HepG2 (cell line): ENCODE measurements around the gene RUVBL1. TPM values are rescaled to one million over a fixed set of nuclear protein-coding genes. Genes with fewer than 3 reads are reported as not detected.

Experiments
- ATAC-seq: fragments of 200-7000 bp; cut with Tn5 transposase; 3 replicates; pipeline ENCODE4 v1.9.1; 2020; ENCODE audit warnings: mild to moderate bottlenecking, moderate library complexity
- BruUV-seq: library from RNA; stranded (reverse); fragments of 400-500 nt; replicated peaks from 2 replicates; lab custom pipeline; 2021; lab: Mats Ljungman, UMichigan
- CTCF ChIA-PET: fragments of 300-600 bp; formaldehyde crosslinking; extraction: SDS; loops from one replicate; lab custom pipeline; 2021; ENCODE audit warnings: low total read pairs, inconsistent platforms, low intra/inter-chr PET ratio; lab: Yijun Ruan, JAX
- POLR2A ChIA-PET: fragments of 350-600 bp; sonication (Branson Sonifier 250); formaldehyde crosslinking; loops from one replicate; lab custom pipeline; 2020; ENCODE audit warnings: antibody characterized with exemption, inconsistent platforms; lab: Yijun Ruan, JAX
- DNase-seq: peaks from one replicate; pipeline ENCODE4 v3.0.0-alpha.2; 2015; ENCODE audit warnings: low spot score
- FAIRE-seq: peaks from 3 replicates; lab custom pipeline; 2011; peaks lifted over from hg19 to GRCh38; lab: Jason Lieb, UNC
- H2AFZ ChIP-seq: one replicate; pipeline ENCODE4 v1.6.1; 2011; ENCODE audit warnings: low read length, inconsistent platforms
- H3K27ac ChIP-seq: fragments of 300-600 bp; 3 replicates; pipeline ENCODE4 v1.8.0; 2011; ENCODE audit warnings: mixed run types, mild to moderate bottlenecking, mixed read lengths, low read length, inconsistent platforms; ENCODE audit not compliant: insufficient read depth; ENCODE audit errors: extremely low read length
- H3K27me3 ChIP-seq, 2 experiments: fragments of 200-600 bp in 1 of 2; 2 replicates in 1 of 2; 3 replicates in 1 of 2; pipeline versions ENCODE4 v1.6.0 to v1.8.0; 2011; ENCODE audit warnings: low read length in 2 of 2, mild to moderate bottlenecking in 2 of 2, moderate library complexity in 2 of 2, inconsistent platforms in 1 of 2; ENCODE audit not compliant: insufficient read depth in 2 of 2, control insufficient read depth in 1 of 2
- H3K36me3 ChIP-seq, 2 experiments: fragments of 200-600 bp in 1 of 2; replicated peaks in 1 of 2; 2 replicates in 1 of 2; 3 replicates in 1 of 2; pipeline versions ENCODE4 v1.5.1 to v1.8.0; 2011; ENCODE audit warnings: low read length in 2 of 2, inconsistent platforms in 1 of 2; ENCODE audit not compliant: insufficient read depth in 2 of 2, control insufficient read depth in 1 of 2
- H3K4me1 ChIP-seq: 2 replicates; pipeline ENCODE4 v1.5.1; 2012; ENCODE audit warnings: low read length, inconsistent platforms; ENCODE audit not compliant: insufficient read depth
- H3K4me2 ChIP-seq: 2 replicates; pipeline ENCODE4 v1.6.0; 2011; ENCODE audit warnings: low read depth, low read length, inconsistent platforms
- H3K4me3 ChIP-seq, 3 experiments: fragments of 200-600 bp in 1 of 3; sonication (generic), shearing (Covaris generic) in 1 of 3; replicated peaks in 1 of 3; 2 replicates each; pipeline ENCODE4 v1.5.1; 2011 to 2016; ENCODE audit warnings: low read length in 3 of 3, inconsistent platforms in 2 of 3, low read depth in 2 of 3, mild to moderate bottlenecking in 2 of 3, control low read depth in 1 of 3, mixed read lengths in 1 of 3; ENCODE audit not compliant: insufficient read depth in 1 of 3
- H3K79me2 ChIP-seq: one replicate; pipeline ENCODE4 v1.6.1; 2011; ENCODE audit warnings: low read length, inconsistent platforms; ENCODE audit not compliant: insufficient read depth
- H3K9ac ChIP-seq: 2 replicates; pipeline ENCODE4 v1.6.0; 2011; ENCODE audit warnings: mild to moderate bottlenecking, low read depth, low read length, inconsistent platforms; ENCODE audit not compliant: insufficient read depth
- H3K9me3 ChIP-seq: 2 replicates; pipeline ENCODE4 v1.5.1; 2012; ENCODE audit warnings: mild to moderate bottlenecking, low read length
- H4K20me1 ChIP-seq: 2 replicates; pipeline ENCODE4 v1.6.0; 2011; ENCODE audit warnings: inconsistent platforms, mild to moderate bottlenecking, low read length, moderate library complexity; ENCODE audit not compliant: insufficient read depth
- RBFOX2 ChIP-seq: fragments of 200-400 bp; formaldehyde crosslinking; IDR thresholded peaks from 2 replicates; pipeline ENCODE4 v1.6.1; 2017; ENCODE audit warnings: low read depth, mild to moderate bottlenecking, low read length
- SRSF1 ChIP-seq: fragments of 200-400 bp; formaldehyde crosslinking; optimal IDR thresholded peaks from 2 replicates; pipeline ENCODE3; 2017; ENCODE audit warnings: mild to moderate bottlenecking, low read depth, low read length, moderate library complexity
- ZMYM4 ChIP-seq: sonication (generic); formaldehyde crosslinking; IDR thresholded peaks from 2 replicates; pipeline ENCODE4 v1.8.1; 2023; ENCODE audit warnings: mild to moderate bottlenecking, missing genetic modification reagents
- WGBS: methylation state at CpG from one replicate; pipeline ENCODE4 v1.1.6; 2017; ENCODE audit warnings: low lambda C conversion rate; 5-methylcytosine and 5-hydroxymethylcytosine counted together
- in situ Hi-C: cut with HindIII; loops from 2 replicates; pipeline ENCODE4 v1.10.0; 2017; ENCODE audit warnings: low pct_unique_long_range_greater_than_20kb; ENCODE audit not compliant: extremely low pct_ligation_motif_present
- intact Hi-C: fragments of 100-400 bp; cut with micrococcal nuclease; formaldehyde crosslinking; loops from one replicate; pipeline ENCODE4 v1.10.0; 2022; ENCODE audit not compliant: unreplicated experiment
- polyA plus RNA-seq, 8 experiments: library from polyadenylated mRNA; depleted of rRNA in 3 of 8; stranded (reverse) in 7 of 8; unstranded in 1 of 8; fragments of >200 nt; fragmentation: Illumina TruSeq in 4 of 8; extraction: Trizol in 4 of 8; gene quantifications; 2 replicates each; pipeline versions ENCODE4 v1.2.1 to v1.2.3, GENCODE V29; 2011 to 2016; ENCODE audit warnings: low read depth in 4 of 8, missing spikeins in 1 of 8, mixed read lengths in 1 of 8; ENCODE audit not compliant: insufficient read depth in 1 of 8
- total RNA-seq, 5 experiments: library from RNA; depleted of rRNA; stranded (reverse); fragments of >200 nt; fragmentation: Illumina TruSeq; extraction: Trizol; gene quantifications; 2 replicates each; pipeline ENCODE4 v1.2.3, GENCODE V29; 2016; ENCODE audit warnings: low read depth in 1 of 5
- TF ChIP-seq, protein P1 (sequence below): IDR thresholded peaks from 2 replicates; pipeline ENCODE4 v1.6.1; 2016; ENCODE audit warnings: control low read depth
- TF ChIP-seq, protein P2 (sequence below): sonication (generic); formaldehyde crosslinking; IDR thresholded peaks from 2 replicates; pipeline ENCODE4 v1.4.0; 2020; ENCODE audit warnings: missing genetic modification reagents
- TF ChIP-seq, protein P3 (sequence below): sonication (generic); formaldehyde crosslinking; IDR thresholded peaks from 2 replicates; pipeline ENCODE4 v1.4.0; 2020; ENCODE audit warnings: mild to moderate bottlenecking, missing genetic modification reagents

Gene RUVBL1
- total and polyA plus RNA-seq, 2 of the 13 experiments (the other 11 are each of a cell fraction or from before 2014, with no cell fraction given): 32.7 to 86.3 TPM

DNA sequence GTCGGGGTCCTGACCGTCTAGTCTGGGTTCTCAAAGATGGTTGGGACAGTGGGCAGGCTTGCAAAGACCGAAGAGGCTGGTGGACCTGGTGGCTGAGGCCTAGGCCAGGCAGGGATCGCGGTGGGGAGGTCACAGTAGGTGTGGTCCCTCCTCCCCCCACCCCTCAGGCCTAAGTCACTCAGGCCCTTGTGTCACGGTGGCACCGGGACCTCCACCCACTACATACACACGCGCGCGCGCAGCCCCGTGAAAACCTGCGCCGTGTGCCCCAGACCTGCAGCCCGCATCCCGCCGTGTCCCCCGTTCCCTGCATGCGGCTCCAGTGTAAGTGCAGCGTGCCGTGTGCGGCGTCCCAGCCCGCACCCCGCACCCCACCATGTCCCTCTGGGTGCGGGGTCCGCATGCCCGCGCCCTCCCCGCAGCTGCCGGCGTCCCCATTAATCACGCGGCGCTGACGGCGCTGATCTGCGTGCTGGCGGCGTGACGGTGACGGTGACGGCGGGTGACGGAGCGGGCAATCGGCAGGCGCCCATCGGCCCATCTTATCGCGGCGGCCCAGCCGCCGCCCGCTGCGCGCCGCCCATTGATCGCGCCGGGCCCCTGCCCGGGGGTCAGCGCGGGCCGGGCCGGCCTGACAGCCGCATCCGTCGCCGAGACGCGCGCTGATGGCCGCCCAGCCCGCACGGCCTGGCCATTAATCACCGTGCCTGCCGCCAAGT is 47.0 kb downstream of the RUVBL1 start:
- peaks cover 13 to 51% of the 10 kb centered on the region in 2 experiments for H3K36me3 ChIP-seq
- intact Hi-C loops: no loop called here
- DNase-seq: no peak
- H3K79me2 ChIP-seq: no peaks in the 10 kb centered on the region
- peaks cover 10% of the 10 kb centered on the region; the same call in 1 of the 2 replicates for H3K4me1 ChIP-seq
- no peak for FAIRE-seq
- H4K20me1 ChIP-seq: peaks cover 10% of the 10 kb centered on the region; the same call in 1 of the 2 replicates
- H3K27ac ChIP-seq: no peak overlapping the region
- H2AFZ ChIP-seq: no peak overlapping the region
- no TSS peak for BruUV-seq
- no peaks in the 10 kb centered on the region for H3K9me3 ChIP-seq
- H3K4me2 ChIP-seq: no peak overlapping the region
- in situ Hi-C loops: no loop called here
- TF ChIP-seq RBFOX2 (0 out of 2 replicates have a peak, but pooled peaks have one; percentile 10), ZMYM4 (CRISPR knock-in tag) (no peak)
- peak; percentile 6; the same call in 2 of the 3 replicates for ATAC-seq
- H3K27me3 ChIP-seq: no peaks in the 10 kb centered on the region
- over 99% methylated on average over 58 of the region's 79 CpGs for WGBS
- H3K9ac ChIP-seq: no peak overlapping the region
- CTCF ChIA-PET: no interaction called here
- H3K4me3 ChIP-seq: no peak overlapping the region
- POLR2A ChIA-PET: no interaction called here

DNA sequence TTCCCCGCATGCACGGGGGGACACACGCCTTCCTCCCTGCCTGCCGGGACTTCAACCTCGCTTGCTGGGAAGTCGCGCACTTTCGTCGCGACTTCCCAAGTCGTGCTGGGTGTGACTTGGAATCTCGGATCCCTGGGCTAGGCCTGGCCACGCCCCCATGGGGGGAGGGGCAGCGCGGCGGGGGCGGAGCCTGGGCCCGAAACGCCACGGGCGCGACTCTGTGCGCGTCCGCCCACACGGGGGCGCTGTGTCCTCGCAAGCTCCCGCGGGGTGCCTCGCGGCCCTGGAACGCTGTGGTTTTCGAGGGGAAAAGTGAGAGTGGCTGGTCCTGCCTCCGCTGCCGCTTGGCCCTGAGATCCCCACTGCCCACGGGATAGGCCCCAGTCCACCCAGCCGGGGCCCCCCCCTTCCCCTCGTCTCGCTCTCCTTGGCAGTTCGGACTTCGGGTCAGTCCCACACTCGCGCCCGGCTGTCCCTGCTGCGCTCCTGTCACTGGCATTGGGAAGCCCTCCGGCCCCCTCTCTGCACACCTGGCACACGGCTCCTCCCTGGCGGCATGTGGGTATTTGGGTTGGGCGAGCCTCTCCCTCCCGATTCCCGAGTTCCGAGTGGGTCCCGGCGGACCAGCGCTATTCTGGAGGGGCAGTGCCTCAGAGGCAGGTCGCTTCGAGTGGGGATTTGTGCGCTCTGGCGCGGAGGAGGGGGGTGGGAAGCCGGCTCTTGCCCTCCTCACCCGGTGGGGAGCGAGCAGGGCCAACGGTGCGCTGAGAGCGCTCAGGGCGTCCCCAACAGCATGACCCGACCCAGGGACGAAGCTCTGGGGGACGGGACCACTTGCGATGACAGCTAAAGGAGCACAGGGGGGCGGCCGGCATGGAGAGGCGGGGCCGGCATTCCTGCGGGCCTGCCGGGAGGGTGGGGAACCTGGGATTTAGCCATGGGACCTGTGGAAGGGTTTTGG is 47.8 kb downstream of the RUVBL1 start:
- CTCF ChIA-PET: no interaction called here
- no peak overlapping the region for H3K4me3 ChIP-seq
- TF ChIP-seq, protein P1, sequence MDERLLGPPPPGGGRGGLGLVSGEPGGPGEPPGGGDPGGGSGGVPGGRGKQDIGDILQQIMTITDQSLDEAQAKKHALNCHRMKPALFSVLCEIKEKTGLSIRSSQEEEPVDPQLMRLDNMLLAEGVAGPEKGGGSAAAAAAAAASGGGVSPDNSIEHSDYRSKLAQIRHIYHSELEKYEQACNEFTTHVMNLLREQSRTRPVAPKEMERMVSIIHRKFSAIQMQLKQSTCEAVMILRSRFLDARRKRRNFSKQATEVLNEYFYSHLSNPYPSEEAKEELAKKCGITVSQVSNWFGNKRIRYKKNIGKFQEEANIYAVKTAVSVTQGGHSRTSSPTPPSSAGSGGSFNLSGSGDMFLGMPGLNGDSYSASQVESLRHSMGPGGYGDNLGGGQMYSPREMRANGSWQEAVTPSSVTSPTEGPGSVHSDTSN (CRISPR knock-in tag): no peak
- TF ChIP-seq, protein P2, sequence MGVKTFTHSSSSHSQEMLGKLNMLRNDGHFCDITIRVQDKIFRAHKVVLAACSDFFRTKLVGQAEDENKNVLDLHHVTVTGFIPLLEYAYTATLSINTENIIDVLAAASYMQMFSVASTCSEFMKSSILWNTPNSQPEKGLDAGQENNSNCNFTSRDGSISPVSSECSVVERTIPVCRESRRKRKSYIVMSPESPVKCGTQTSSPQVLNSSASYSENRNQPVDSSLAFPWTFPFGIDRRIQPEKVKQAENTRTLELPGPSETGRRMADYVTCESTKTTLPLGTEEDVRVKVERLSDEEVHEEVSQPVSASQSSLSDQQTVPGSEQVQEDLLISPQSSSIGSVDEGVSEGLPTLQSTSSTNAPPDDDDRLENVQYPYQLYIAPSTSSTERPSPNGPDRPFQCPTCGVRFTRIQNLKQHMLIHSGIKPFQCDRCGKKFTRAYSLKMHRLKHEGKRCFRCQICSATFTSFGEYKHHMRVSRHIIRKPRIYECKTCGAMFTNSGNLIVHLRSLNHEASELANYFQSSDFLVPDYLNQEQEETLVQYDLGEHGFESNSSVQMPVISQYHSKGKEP (CRISPR knock-in tag): no peak
- TF ChIP-seq, protein P3, sequence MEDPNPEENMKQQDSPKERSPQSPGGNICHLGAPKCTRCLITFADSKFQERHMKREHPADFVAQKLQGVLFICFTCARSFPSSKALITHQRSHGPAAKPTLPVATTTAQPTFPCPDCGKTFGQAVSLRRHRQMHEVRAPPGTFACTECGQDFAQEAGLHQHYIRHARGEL (CRISPR knock-in tag): no peak
- TF ChIP-seq SRSF1: no peak

More for the DNA sequence above, 47.8 kb downstream of the RUVBL1 start:
- peak; percentile 1; the same call in 2 of the 3 replicates for ATAC-seq
- POLR2A ChIA-PET: no interaction called here
- Histone ChIP-seq H3K4me2 (no peak overlapping the region), H3K36me3 (peaks cover 18 to 54% of the 10 kb centered on the region in 2 experiments), H3K79me2 (no peaks in the 10 kb centered on the region), H3K9me3 (no peaks in the 10 kb centered on the region), H3K9ac (no peak overlapping the region), H3K27me3 (no peaks in the 10 kb centered on the region), H3K4me1 (peaks cover 10% of the 10 kb centered on the region; the same call in 1 of the 2 replicates), H3K27ac (no peak overlapping the region), H2AFZ (no peak overlapping the region), H4K20me1 (peaks cover 10% of the 10 kb centered on the region; the same call in 1 of the 2 replicates)
- in situ Hi-C loops: no loop called here
- BruUV-seq: no TSS peak
- WGBS: 96% methylated on average over 53 of the region's 78 CpGs
- no peak for FAIRE-seq
- intact Hi-C loops: no loop called here
- no peak for DNase-seq
